A673 (cell line): ENCODE measurements around the gene ZNF81. TPM values are rescaled to one million over a fixed set of nuclear protein-coding genes. Genes with fewer than 3 reads are reported as not detected.

ENCODE experiments used
- BruUV-seq: library from RNA; stranded (reverse); fragments of 400-500 nt; replicated peaks from 2 replicates; lab custom pipeline; 2021; lab: Mats Ljungman, UMichigan
- CTCF ChIA-PET: fragments of 300-600 bp; sonication (Branson Sonifier 250); formaldehyde crosslinking; loops from one replicate; lab custom pipeline; 2022; ENCODE audit warnings: antibody characterized with exemption; lab: Charles Lee
- POLR2A ChIA-PET: fragments of 300-600 bp; sonication (Branson Sonifier 250); formaldehyde crosslinking; loops from one replicate; lab custom pipeline; 2022; ENCODE audit warnings: antibody characterized with exemption; ENCODE audit not compliant: low non-redundant PET; lab: Charles Lee
- DNase-seq: peaks from one replicate; pipeline ENCODE4 v3.0.0-alpha.2; 2015; ENCODE audit warnings: low spot score
- H3K27ac ChIP-seq: fragments of 200-600 bp; sonication (generic); 2 replicates; pipeline ENCODE4 v1.5.1; 2016; ENCODE audit warnings: mixed run types, low read depth, mild to moderate bottlenecking, mixed read lengths, antibody characterized with exemption, low read length; ENCODE audit not compliant: poor library complexity, severe bottlenecking
- H3K27me3 ChIP-seq: fragments of 200-600 bp; sonication (generic); replicated peaks from 2 replicates; pipeline ENCODE4 v1.6.1; 2017; ENCODE audit warnings: mixed run types, low read depth, mild to moderate bottlenecking, mixed read lengths, antibody characterized with exemption, low read length; ENCODE audit not compliant: insufficient read depth, poor library complexity
- H3K36me3 ChIP-seq: fragments of 200-600 bp; sonication (generic); 2 replicates; pipeline ENCODE4 v1.6.1; 2016; ENCODE audit warnings: mixed run types, mild to moderate bottlenecking, mixed read lengths, antibody characterized with exemption, low read length; ENCODE audit not compliant: insufficient read depth, poor library complexity, severe bottlenecking
- H3K4me1 ChIP-seq: fragments of 200-600 bp; sonication (generic); 2 replicates; pipeline ENCODE4 v1.6.1; 2017; ENCODE audit warnings: mixed run types, mild to moderate bottlenecking, mixed read lengths, antibody characterized with exemption, low read length; ENCODE audit not compliant: insufficient read depth, poor library complexity, severe bottlenecking
- H3K4me3 ChIP-seq: fragments of 200-600 bp; sonication (generic); 2 replicates; pipeline ENCODE4 v1.5.1; 2016; ENCODE audit warnings: low read depth, mixed run types, mild to moderate bottlenecking, mixed read lengths, low read length; ENCODE audit not compliant: poor library complexity, severe bottlenecking
- H3K9me3 ChIP-seq: fragments of 200-600 bp; sonication (generic); 2 replicates; pipeline ENCODE4 v1.6.1; 2016; ENCODE audit warnings: mixed run types, low read depth, mild to moderate bottlenecking, mixed read lengths, antibody characterized with exemption, low read length; ENCODE audit not compliant: poor library complexity, severe bottlenecking
- EZH2 ChIP-seq: fragments of 200-600 bp; sonication (generic); IDR thresholded peaks from 2 replicates; pipeline ENCODE4 v1.6.1; 2017; ENCODE audit warnings: borderline replicate concordance, low read depth, mild to moderate bottlenecking, mixed read lengths, antibody characterized with exemption, low read length; ENCODE audit not compliant: poor library complexity, severe bottlenecking
- intact Hi-C: fragments of 100-400 bp; cut with micrococcal nuclease; formaldehyde crosslinking; loops from one replicate; pipeline ENCODE4 v1.10.0; 2022; ENCODE audit not compliant: unreplicated experiment
- total RNA-seq: library from RNA; stranded (reverse); gene quantifications from 2 replicates; pipeline ENCODE4 v1.2.3, GENCODE V29; 2021
- TF ChIP-seq, protein P1 (sequence below): fragments of 300-800, 200-600 bp; sonication (generic); conservative IDR thresholded peaks from 2 replicates; pipeline ENCODE4 v1.5.1; 2017; ENCODE audit warnings: low read depth, mild to moderate bottlenecking, antibody characterized with exemption, low read length, moderate library complexity, mixed read lengths

The ZNF81 gene
- total RNA-seq, 1 experiment from 2014 or later, result 11.2 TPM

DNA sequence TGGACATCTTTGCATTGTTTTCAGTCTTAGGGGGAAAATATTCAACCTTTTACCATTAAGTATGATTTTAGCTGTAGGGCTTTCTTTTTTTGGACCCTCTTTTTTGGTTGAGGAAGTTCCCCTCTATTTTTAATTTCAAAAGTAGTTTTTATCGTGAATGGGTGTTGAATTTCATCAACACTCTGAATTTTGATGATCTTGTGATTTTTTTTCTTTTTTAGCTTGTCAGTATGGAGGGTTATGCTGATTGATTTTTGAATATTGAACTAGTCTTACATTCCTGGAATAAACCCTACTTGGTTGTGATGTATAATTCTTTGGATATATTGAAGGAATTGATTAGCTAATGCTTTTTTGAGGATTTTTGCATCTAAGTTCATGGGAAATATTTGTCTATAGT lies 1.7 kb downstream of the ZNF81 start:
- ChIA-PET CTCF (no interaction called here), POLR2A (no interaction called here)
- no peaks in the 10 kb centered on the region for H3K36me3 ChIP-seq
- no peak overlapping the region for H3K4me3 ChIP-seq
- TF ChIP-seq EZH2, result no peak
- TF ChIP-seq, protein P1, sequence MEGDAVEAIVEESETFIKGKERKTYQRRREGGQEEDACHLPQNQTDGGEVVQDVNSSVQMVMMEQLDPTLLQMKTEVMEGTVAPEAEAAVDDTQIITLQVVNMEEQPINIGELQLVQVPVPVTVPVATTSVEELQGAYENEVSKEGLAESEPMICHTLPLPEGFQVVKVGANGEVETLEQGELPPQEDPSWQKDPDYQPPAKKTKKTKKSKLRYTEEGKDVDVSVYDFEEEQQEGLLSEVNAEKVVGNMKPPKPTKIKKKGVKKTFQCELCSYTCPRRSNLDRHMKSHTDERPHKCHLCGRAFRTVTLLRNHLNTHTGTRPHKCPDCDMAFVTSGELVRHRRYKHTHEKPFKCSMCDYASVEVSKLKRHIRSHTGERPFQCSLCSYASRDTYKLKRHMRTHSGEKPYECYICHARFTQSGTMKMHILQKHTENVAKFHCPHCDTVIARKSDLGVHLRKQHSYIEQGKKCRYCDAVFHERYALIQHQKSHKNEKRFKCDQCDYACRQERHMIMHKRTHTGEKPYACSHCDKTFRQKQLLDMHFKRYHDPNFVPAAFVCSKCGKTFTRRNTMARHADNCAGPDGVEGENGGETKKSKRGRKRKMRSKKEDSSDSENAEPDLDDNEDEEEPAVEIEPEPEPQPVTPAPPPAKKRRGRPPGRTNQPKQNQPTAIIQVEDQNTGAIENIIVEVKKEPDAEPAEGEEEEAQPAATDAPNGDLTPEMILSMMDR, result no peak
- no peak overlapping the region for H3K27ac ChIP-seq
- no peak for DNase-seq
- no TSS peak for BruUV-seq
- no peaks in the 10 kb centered on the region for H3K4me1 ChIP-seq
- no peaks in the 10 kb centered on the region for H3K27me3 ChIP-seq
- intact Hi-C loops, result loop anchor here (10.0 kb wide), 1 partner anchor 184 kb away; the partner anchor contains the start of genes ELK1 and UXT
- no peaks in the 10 kb centered on the region for H3K9me3 ChIP-seq

DNA sequence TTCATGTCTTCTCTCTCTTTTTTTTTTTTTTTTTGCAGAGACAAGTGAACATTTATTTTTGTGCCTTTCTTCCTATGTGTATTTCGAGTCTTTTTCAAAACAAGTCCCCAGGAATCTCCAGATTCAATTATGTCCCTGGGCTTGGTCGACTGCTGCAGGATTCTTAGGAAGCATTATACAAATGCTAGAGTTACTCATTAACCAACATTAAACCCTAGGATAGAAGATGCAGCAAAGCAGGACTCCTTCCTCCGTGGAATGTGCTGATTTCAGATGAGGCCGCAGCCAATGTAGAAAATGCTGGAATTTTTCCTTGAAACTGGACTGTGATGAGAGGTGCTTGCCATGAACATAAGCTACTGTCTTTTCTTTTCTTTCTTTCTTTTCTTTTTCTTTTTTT lies 3.4 kb downstream of the ZNF81 start:
- Histone ChIP-seq H3K4me1 (no peaks in the 10 kb centered on the region), H3K27me3 (no peaks in the 10 kb centered on the region), H3K9me3 (no peaks in the 10 kb centered on the region), H3K36me3 (no peaks in the 10 kb centered on the region), H3K4me3 (no peak overlapping the region), H3K27ac (no peak overlapping the region)
- CTCF ChIA-PET, result no interaction called here
- POLR2A ChIA-PET, result no interaction called here
- intact Hi-C loops, result no loop called here
- DNase-seq, result no peak
- BruUV-seq, result no TSS peak
- no peak for TF ChIP-seq EZH2
- TF ChIP-seq, protein P1, result no peak

DNA sequence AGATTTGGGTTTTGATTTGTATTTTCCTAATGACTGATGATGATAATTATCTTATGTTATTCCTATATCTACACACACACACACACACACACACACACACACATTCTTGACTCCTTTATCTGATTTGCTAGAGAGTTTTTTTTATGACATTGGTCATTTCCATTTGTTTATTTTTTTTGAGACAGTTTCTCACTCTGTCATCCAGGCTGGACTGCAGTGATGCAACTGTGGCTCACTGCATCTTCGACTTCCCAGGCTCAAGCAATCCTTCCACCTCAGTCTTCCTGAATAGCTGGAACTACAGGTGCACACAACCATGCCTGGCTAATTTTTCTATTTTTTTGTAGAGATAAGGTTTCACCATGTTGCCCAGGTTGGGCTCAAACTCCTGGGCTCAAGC lies 6.7 kb downstream of the ZNF81 start:
- DNase-seq, result no peak
- ChIA-PET POLR2A (no interaction called here), CTCF (no interaction called here)
- Histone ChIP-seq H3K4me3 (no peak overlapping the region), H3K27me3 (no peaks in the 10 kb centered on the region), H3K27ac (no peak overlapping the region), H3K4me1 (no peaks in the 10 kb centered on the region), H3K9me3 (no peaks in the 10 kb centered on the region), H3K36me3 (no peaks in the 10 kb centered on the region)
- TF ChIP-seq EZH2, result no peak
- TF ChIP-seq, protein P1, result no peak
- intact Hi-C loops, result no loop called here
- BruUV-seq, result no TSS peak
